Esophagus squamous epithelium (tissue), 5 donors: ENCODE measurements around the gene RFPL3. TPM values are rescaled to one million over a fixed set of nuclear protein-coding genes. Genes with fewer than 3 reads are reported as not detected.

Experiments
- DNase-seq: peaks from one replicate; lab custom pipeline; 2025; lab: John Stamatoyannopoulos, UW
- H3K27ac ChIP-seq, 4 donors: fragments of 200-600 bp; sonication (generic); one replicate each; pipeline ENCODE4 v1.5.1; 2016 to 2019; ENCODE audit warnings: mild to moderate bottlenecking in 1 of 4
- H3K27me3 ChIP-seq, 4 donors: fragments of 200-600 bp; sonication (generic); 1 replicate in 3 of 4; 2 replicates in 1 of 4; pipeline versions ENCODE4 v1.5.1 to v1.6.0; 2017 to 2021; ENCODE audit warnings: antibody characterized with exemption in 1 of 4
- H3K36me3 ChIP-seq, 3 donors: fragments of 200-600 bp; sonication (generic); one replicate each; pipeline ENCODE4 v1.5.1; 2016 to 2019
- H3K4me1 ChIP-seq, 3 donors: fragments of 200-600 bp; sonication (generic); one replicate each; pipeline ENCODE4 v1.5.1; 2017 to 2019
- H3K4me3 ChIP-seq, 4 donors: fragments of 200-600 bp; sonication (generic); 1 replicate in 3 of 4; 2 replicates in 1 of 4; pipeline ENCODE4 v1.5.1; 2016 to 2019; ENCODE audit warnings: mild to moderate bottlenecking in 2 of 4, moderate library complexity in 1 of 4
- H3K9me3 ChIP-seq, 3 donors: fragments of 200-600 bp; sonication (generic); one replicate each; pipeline ENCODE4 v1.5.1; 2016 to 2019
- CTCF ChIP-seq, 6 experiments: fragments of 450-650 bp in 4 of 6; fragments of 200-600 bp in 2 of 6; sonication (generic) in 2 of 6; IDR thresholded peaks; one replicate each; pipeline ENCODE4 v1.5.1; 2016 to 2019; ENCODE audit warnings: antibody characterized with exemption in 6 of 6, mild to moderate bottlenecking in 4 of 6, moderate library complexity in 4 of 6
- POLR2A ChIP-seq, 4 donors: fragments of 450-650 bp; IDR thresholded peaks; one replicate each; pipeline ENCODE4 v1.6.1; 2017; ENCODE audit warnings: antibody characterized with exemption in 4 of 4, mild to moderate bottlenecking in 4 of 4, moderate library complexity in 3 of 4
- WGBS, 2 donors: methylation state at CpG; one replicate each; pipeline ENCODE4 v1.1.5; 2018; 5-methylcytosine and 5-hydroxymethylcytosine counted together
- intact Hi-C: fragments of 100-400 bp; cut with DNase I; formaldehyde crosslinking; loops from one replicate; pipeline ENCODE4 v1.15.0; 2022
- total RNA-seq, 4 donors: library from RNA; depleted of rRNA; stranded (reverse); fragments of >200 nt; gene quantifications; one replicate each; pipeline ENCODE4 v1.1.0, GENCODE V29; 2016
- donor health status: DM: yes; HTN: yes; CAD: no.

RFPL3 gene
- total RNA-seq, 4 donors from 2014 or later, result not detected

- DNase-seq, result no peak
- intact Hi-C loops, result no loop called here
- H3K9me3 ChIP-seq, result no peaks in the 10 kb centered on the region
Observed at GRCh38 chr22:32319861-32320406, 37.7 kb upstream of the RFPL3 start.

DNA sequence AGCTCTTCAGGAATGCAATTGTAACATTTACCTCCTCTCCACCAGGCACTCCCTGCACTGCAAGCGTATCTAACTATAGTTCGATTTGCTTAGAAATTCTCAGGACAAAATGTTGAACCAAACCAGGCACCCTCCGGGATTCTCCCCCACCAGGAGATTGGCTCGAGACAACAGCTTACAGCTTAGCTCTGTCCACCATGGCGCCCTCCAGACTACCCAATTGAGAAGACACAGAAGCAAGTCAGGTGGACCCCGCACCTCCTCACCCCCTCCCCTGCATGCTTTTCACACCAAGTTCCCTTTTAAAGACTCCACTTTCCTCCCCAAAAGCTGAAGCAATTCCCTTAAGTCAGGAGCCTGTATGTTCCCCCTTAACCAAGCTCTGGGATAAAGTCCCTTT, 34.7 kb upstream of the RFPL3 start:
- no peaks in the 10 kb centered on the region for H3K36me3 ChIP-seq
- DNase-seq, result no peak
- no peaks in the 10 kb centered on the region for H3K4me1 ChIP-seq
- H3K27me3 ChIP-seq, result peaks cover 0 to 7% (median 0%) of the 10 kb centered on the region in 4 donors
- H3K4me3 ChIP-seq, result no peak overlapping the region
- intact Hi-C loops, result no loop called here
- TF ChIP-seq POLR2A (IDR thresholded peaks at IDR 0.05) (no peak), CTCF (IDR thresholded peaks at IDR 0.05) (no peak)
- H3K9me3 ChIP-seq, result no peaks in the 10 kb centered on the region
- 78% methylated on average over 6 of the region's 6 CpGs for WGBS, 2 donors
- no peak overlapping the region for H3K27ac ChIP-seq

More at GRCh38 chr22:32319861-32320406, 37.7 kb upstream of the RFPL3 start:
- Histone ChIP-seq H3K27ac (no peak overlapping the region), H3K4me1 (no peaks in the 10 kb centered on the region), H3K4me3 (no peak overlapping the region), H3K27me3 (peaks cover 0 to 7% (median 0%) of the 10 kb centered on the region in 4 donors), H3K36me3 (no peaks in the 10 kb centered on the region)
- TF ChIP-seq CTCF (IDR thresholded peaks at IDR 0.05) (no peak), POLR2A (IDR thresholded peaks at IDR 0.05) (no peak)
- 47 to 75% methylated on average over 5 to 7 of the region's 8 CpGs for WGBS, 2 donors

DNA sequence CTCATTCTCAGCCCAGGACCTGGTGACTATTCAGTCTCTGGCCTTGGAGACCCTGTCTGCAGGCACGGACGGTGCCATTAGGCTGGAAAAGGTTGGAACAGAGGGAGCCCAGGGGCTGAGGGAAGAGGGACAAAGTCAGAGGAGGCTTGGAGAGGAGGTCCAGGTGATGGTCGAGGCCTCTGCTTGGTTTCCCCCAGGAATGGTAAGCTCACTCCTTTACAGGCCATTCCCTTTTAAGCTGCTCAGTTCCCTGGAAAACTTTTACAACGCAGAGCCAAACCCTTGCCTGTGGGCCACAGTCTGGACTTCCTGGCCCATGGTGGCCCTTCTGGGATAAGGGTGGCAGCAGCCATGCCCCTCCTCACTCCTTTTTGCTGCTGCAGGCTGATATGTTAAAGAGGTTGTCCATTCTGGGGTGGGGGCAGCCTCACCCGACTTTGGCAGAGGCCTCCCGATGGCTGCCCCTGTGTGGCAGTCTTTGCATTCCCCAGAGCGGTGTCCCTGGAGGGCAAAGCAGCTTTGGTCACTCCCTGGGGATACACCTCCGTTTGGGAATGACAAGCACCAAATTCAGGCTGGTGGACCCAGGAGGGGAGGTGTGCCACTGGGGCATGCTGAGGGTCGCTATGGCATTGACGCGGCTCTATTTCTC, 34.0 kb upstream of the RFPL3 start:
- WGBS, 2 donors, result 75 to 79% methylated on average over 8 of the region's 11 CpGs
- intact Hi-C loops, result no loop called here
- TF ChIP-seq POLR2A (IDR thresholded peaks at IDR 0.05), result no peak
- no peak for DNase-seq
- H3K9me3 ChIP-seq, result no peaks in the 10 kb centered on the region
- H3K36me3 ChIP-seq, result no peaks in the 10 kb centered on the region
- no peak overlapping the region for H3K4me3 ChIP-seq
- H3K27ac ChIP-seq, result no peak overlapping the region
- H3K27me3 ChIP-seq, result peaks cover 0 to 7% (median 0%) of the 10 kb centered on the region in 4 donors
- H3K4me1 ChIP-seq, result no peaks in the 10 kb centered on the region

DNA sequence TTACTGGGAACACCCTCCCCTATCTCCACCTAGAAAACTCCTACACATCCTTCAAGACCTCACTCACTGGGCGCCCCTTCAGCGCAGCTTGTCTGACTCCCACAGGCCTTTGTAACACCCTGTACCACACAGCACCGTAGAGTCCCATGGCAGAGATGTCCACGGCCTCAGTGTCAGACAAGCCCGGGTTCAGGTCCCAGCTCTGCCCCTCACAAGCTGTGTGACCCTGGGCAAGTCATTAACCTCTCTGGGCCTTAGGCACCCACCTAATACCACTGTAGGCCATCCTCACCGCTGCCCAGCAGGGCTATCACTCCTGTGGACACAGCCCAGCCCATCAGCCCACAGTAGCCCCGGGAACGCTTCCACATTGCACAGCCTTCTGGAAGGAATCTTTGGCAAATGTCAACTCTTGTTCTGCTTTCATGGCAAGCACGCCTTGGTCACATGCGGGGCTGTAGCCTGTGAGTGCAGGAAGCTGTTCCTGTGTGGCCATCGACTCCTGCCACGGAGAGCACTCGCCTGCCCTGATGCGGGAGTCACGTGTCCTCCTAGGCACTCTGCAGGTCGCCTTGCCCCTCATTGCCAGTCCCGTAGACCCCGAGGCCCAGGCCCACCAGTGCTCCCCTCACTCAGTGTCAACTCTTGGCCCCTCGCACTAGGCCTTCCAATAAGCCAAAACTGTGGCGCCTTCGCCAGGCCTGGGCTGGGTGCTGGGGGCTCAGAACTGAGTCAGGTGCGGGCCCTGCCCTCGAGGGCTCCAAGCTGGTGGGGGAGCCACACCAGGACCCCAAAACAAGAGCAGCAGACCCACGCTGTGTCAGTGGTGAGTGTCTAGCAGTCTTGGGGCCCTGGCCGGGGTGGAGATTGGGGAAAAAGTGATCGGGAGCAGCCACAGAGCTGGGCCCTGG, 32.9 kb upstream of the RFPL3 start:
- Histone ChIP-seq H3K4me1 (no peaks in the 10 kb centered on the region), H3K9me3 (no peaks in the 10 kb centered on the region), H3K27ac (no peak overlapping the region), H3K4me3 (no peak overlapping the region), H3K27me3 (peaks cover 0 to 7% (median 0%) of the 10 kb centered on the region in 4 donors), H3K36me3 (no peaks in the 10 kb centered on the region)
- WGBS, 2 donors, result 80 to 85% methylated on average over 5 to 11 of the region's 26 CpGs
- DNase-seq, result no peak
- intact Hi-C loops, result no loop called here
- TF ChIP-seq CTCF (IDR thresholded peaks at IDR 0.05) (no peak), POLR2A (IDR thresholded peaks at IDR 0.05) (no peak)

DNA sequence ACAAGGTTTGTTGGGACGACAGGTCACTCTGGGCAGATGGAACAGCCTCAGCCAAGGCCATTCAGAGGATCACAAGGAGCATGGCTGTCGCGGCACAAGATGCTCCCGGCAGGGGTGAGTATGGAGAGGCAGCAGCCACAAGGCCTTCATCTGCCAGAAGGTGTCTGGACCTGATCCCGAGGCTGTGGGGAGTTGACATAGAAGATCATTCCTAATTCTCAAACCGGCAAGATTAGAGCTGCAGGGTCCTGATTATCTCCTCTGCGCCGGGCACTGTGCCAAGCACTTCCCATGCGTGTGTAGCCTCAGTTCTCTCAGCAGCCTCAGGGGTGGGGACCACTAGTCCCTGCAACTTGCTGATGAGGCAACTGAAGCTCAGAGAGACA, 32.3 kb upstream of the RFPL3 start:
- 78 to 86% methylated on average over 4 to 6 of the region's 9 CpGs for WGBS, 2 donors
- Histone ChIP-seq H3K4me3 (no peak overlapping the region), H3K4me1 (no peaks in the 10 kb centered on the region), H3K27ac (no peak overlapping the region), H3K27me3 (peaks cover 0 to 7% (median 0%) of the 10 kb centered on the region in 4 donors), H3K36me3 (no peaks in the 10 kb centered on the region), H3K9me3 (no peaks in the 10 kb centered on the region)
- DNase-seq, result no peak
- intact Hi-C loops, result no loop called here
- TF ChIP-seq CTCF (IDR thresholded peaks at IDR 0.05) (no peak), POLR2A (IDR thresholded peaks at IDR 0.05) (no peak)
